ENCODE data around the gene CSNK1G1.
"Not testable (repeated sequence)": the region's sequence is repeated elsewhere in the genome, so short reads cannot be mapped to it uniquely, and the experiment has no call there.

GRCh38 chr15:64217429-64217750, 138.6 kb downstream of the CSNK1G1 start:
- TF ChIP-seq POLR2A (IDR thresholded peaks at IDR 0.05) = not testable (repeated sequence)
- TF ChIP-seq, protein P1, sequence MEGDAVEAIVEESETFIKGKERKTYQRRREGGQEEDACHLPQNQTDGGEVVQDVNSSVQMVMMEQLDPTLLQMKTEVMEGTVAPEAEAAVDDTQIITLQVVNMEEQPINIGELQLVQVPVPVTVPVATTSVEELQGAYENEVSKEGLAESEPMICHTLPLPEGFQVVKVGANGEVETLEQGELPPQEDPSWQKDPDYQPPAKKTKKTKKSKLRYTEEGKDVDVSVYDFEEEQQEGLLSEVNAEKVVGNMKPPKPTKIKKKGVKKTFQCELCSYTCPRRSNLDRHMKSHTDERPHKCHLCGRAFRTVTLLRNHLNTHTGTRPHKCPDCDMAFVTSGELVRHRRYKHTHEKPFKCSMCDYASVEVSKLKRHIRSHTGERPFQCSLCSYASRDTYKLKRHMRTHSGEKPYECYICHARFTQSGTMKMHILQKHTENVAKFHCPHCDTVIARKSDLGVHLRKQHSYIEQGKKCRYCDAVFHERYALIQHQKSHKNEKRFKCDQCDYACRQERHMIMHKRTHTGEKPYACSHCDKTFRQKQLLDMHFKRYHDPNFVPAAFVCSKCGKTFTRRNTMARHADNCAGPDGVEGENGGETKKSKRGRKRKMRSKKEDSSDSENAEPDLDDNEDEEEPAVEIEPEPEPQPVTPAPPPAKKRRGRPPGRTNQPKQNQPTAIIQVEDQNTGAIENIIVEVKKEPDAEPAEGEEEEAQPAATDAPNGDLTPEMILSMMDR (IDR thresholded peaks at IDR 0.05) = not testable (repeated sequence)

Measured in uterus (tissue), 2 donors.